ENCODE data around the gene RPL35. TPM values are rescaled to one million over a fixed set of nuclear protein-coding genes. Genes with fewer than 3 reads are reported as not detected.
A peak's percentile ranks its signal among the peaks of the same experiment; 100 is the strongest.

RPL35 gene
- total RNA-seq, 2 donors from 2014 or later, result 1,912 to 2,066 TPM

DNA sequence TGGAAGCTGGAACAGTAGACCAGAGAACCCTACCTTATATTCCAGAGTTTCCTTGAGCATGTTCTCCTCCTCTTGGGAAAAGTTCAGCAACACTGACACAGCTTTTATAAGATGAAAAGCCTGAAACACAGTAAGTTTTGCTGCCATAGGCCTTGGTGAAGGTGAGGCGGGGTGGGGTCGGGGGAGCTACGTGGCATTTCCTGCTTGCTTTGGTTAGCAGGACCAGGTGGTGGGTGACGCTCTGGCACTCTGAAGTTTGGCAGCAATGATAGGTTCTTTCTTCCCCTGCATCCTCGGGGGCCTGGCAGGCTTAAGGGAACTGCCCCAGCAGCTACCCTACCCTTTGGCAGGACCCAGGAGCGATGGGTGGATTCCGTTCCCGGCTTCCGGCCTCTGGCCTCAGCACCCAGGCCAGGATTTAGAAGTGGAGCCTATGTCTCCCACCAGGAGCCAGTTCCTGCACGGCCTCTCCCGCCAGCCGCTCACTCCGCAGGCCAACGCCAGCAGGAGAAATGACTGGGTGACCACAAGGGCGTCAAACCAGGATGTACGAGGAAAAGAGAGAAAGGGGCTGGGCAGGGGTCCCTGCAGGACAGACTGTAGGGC is 19.5 kb upstream of the RPL35 start:
- peak overlapping the region in 1 of 2 donors; percentile 55 for H3K27ac Mint-ChIP-seq
- ATAC-seq, result no peak
- DNase-seq (ENCODE audit: low spot score in 2 of 2), result no peak
- H3K9me3 Mint-ChIP-seq, result no peaks in the 10 kb centered on the region
- H3K36me3 Mint-ChIP-seq, result peaks cover 6 to 8% of the 10 kb centered on the region in 2 donors

DNA sequence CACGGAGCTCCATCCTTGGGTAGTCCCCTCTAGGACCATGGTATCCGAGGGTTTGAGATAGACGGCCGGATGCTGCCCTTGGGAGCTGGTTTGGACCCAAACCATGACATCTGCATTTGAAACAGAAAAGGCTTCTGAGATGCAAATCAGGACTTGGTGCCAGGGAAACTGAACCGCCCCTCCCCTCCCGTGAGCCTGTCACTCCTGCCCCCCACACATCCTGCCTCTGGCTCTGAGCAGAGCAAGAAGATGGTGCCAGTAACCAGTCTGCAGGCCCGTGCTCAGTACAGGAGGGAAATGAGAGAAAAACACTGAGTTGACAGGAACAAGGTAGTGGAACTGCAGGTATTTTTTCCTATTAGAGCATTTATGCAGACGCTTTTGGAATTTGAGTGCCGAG is 18.7 kb upstream of the RPL35 start:
- H3K36me3 Mint-ChIP-seq, result peaks cover 1 to 7% of the 10 kb centered on the region in 2 donors
- no peaks in the 10 kb centered on the region for H3K9me3 Mint-ChIP-seq
- peak in 1 of 2 donors; percentile 19 for ATAC-seq
- no peak overlapping the region for H3K27ac Mint-ChIP-seq
- no peak for DNase-seq (ENCODE audit: low spot score in 2 of 2)

DNA sequence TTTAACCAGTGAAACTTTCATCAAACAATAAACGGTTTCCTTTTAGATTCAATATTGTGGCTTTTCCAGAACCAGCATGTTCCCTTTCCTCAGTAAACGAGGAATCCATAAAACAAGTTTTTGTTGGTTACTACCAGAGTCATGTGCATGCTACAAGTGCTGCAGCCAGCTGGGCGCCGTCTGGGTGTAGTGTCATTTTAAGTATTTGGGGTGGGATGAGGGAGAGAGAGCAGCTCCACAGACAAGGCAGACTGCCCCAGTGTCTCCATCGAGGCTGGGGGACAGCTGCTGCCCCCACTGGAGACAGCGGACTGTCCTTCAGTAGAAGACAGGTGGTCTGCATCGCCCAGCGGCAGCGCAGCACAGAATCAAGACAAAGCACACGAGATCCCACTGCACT is 17.5 kb upstream of the RPL35 start:
- Mint-ChIP-seq H3K9me3 (no peaks in the 10 kb centered on the region), H3K27ac (peak overlapping the region in 1 of 2 donors; percentile 26), H3K36me3 (peaks cover 10 to 18% of the 10 kb centered on the region in 2 donors)
- no peak for DNase-seq (ENCODE audit: low spot score in 2 of 2)
- no peak for ATAC-seq

DNA sequence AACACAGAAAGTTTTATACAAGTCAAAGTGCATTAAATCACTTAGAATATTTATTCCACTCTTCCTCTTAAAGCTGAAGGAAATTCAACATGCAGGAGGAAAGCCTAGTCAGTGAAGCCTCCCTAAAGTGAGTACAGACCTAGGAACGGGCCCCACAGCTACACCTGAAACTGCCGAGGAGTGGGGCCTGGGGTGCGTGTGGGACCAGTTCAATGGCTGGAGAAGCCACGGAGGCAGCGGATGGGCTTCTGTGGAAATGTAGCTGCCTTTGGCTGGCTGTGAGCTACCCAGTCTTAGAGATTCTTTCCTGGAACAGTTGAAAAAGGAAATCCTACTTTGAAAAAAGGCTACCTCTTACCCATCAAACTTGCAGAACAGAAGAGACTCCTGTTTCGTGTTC is 16.8 kb upstream of the RPL35 start:
- H3K36me3 Mint-ChIP-seq, result peaks cover 12 to 20% of the 10 kb centered on the region in 2 donors
- ATAC-seq, result no peak

GRCh38 chr9:124878021-124878420 is 16.3 kb upstream of the RPL35 start:
- Mint-ChIP-seq H3K27ac (peak overlapping the region in 1 of 2 donors; percentile 86), H3K9me3 (no peaks in the 10 kb centered on the region), H3K36me3 (peaks cover 17 to 25% of the 10 kb centered on the region in 2 donors)
- no peak for ATAC-seq
- DNase-seq (ENCODE audit: low spot score in 2 of 2), result no peak

More for the DNA sequence above, 16.8 kb upstream of the RPL35 start:
- Mint-ChIP-seq H3K27ac (peak overlapping the region in 1 of 2 donors; percentile 86), H3K9me3 (no peaks in the 10 kb centered on the region)
- no peak for DNase-seq (ENCODE audit: low spot score in 2 of 2)

- ATAC-seq (no peak), DNase-seq (ENCODE audit: low spot score in 2 of 2) (no peak)
- no peaks in the 10 kb centered on the region for H3K9me3 Mint-ChIP-seq
- H3K27ac Mint-ChIP-seq, result peak overlapping the region in 1 of 2 donors; percentile 97
- H3K36me3 Mint-ChIP-seq, result peaks cover 21 to 33% of the 10 kb centered on the region in 2 donors
Observed at GRCh38 chr9:124877021-124877782, 15.4 kb upstream of the RPL35 start.

DNA sequence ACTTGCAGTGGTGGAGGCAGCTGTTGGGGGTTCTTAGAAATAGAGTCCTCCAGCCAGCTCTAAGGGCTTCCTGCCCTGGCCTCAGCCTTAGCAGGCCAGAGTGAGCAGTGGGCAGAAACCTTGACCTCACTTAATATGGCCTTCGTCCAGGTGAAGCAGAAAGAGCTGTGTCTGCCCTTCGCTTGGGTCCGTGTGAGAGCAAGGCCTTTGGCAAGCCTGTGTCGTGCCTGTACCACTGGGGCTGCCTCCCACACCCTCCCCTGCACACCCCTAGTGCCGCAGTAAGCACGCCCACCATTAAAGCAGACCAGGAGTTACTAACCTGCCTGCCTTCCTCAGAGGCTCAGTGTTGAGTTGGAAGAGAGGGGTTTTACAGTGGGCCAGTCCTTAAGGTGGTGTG is 13.7 kb upstream of the RPL35 start:
- no peak for DNase-seq (ENCODE audit: low spot score in 2 of 2)
- peaks cover 36 to 50% of the 10 kb centered on the region in 2 donors for H3K36me3 Mint-ChIP-seq
- H3K9me3 Mint-ChIP-seq, result no peaks in the 10 kb centered on the region
- peak overlapping the region in 1 of 2 donors; percentile 72 for H3K27ac Mint-ChIP-seq
- ATAC-seq, result no peak

DNA sequence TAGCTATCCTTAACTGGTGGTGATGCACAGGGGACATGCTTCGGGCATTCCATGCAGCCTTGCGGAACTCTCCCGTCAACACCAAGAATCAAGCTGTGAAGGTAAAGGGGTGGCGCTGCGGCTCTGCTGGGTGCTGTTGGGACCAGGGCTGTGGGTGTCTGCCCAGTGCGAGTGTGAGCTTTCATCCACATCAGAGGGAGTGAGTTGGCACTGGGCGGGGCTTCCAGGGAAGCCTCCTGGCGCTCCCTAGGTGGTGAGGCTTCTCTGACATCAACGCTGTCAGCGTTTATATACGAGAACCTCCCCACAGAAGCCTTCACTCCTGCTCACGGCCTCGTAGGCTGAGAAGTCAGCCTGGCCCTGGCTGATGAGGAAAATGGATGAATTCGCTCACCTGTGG is 11.9 kb upstream of the RPL35 start:
- Mint-ChIP-seq H3K27ac (peak overlapping the region; percentile 44 to 96), H3K9me3 (no peaks in the 10 kb centered on the region), H3K36me3 (peaks cover 45 to 60% of the 10 kb centered on the region in 2 donors)
- no peak for ATAC-seq
- no peak for DNase-seq (ENCODE audit: low spot score in 2 of 2)

GRCh38 chr9:124871156-124871561 is 9.4 kb upstream of the RPL35 start:
- no peak for ATAC-seq
- H3K36me3 Mint-ChIP-seq, result peaks cover 50 to 65% of the 10 kb centered on the region in 2 donors
- no peaks in the 10 kb centered on the region for H3K9me3 Mint-ChIP-seq
- DNase-seq (ENCODE audit: low spot score in 2 of 2), result no peak
- peak overlapping the region; percentile 98 to 99 for H3K27ac Mint-ChIP-seq

GRCh38 chr9:124870723-124871122 is 9.0 kb upstream of the RPL35 start:
- H3K9me3 Mint-ChIP-seq, result no peaks in the 10 kb centered on the region
- peak overlapping the region; percentile 98 to 99 for H3K27ac Mint-ChIP-seq
- ATAC-seq (no peak), DNase-seq (ENCODE audit: low spot score in 2 of 2) (peak in 1 of 2 donors; percentile 22)
- H3K36me3 Mint-ChIP-seq, result peaks cover 50 to 65% of the 10 kb centered on the region in 2 donors

GRCh38 chr9:124869986-124870560 is 8.3 kb upstream of the RPL35 start:
- DNase-seq (ENCODE audit: low spot score in 2 of 2) (peak; percentile 86 to 93), ATAC-seq (peak; percentile 67 to 75)
- Mint-ChIP-seq H3K36me3 (peaks cover 45 to 60% of the 10 kb centered on the region in 2 donors), H3K27ac (peak overlapping the region; percentile 98 to 99), H3K9me3 (no peaks in the 10 kb centered on the region)

DNA sequence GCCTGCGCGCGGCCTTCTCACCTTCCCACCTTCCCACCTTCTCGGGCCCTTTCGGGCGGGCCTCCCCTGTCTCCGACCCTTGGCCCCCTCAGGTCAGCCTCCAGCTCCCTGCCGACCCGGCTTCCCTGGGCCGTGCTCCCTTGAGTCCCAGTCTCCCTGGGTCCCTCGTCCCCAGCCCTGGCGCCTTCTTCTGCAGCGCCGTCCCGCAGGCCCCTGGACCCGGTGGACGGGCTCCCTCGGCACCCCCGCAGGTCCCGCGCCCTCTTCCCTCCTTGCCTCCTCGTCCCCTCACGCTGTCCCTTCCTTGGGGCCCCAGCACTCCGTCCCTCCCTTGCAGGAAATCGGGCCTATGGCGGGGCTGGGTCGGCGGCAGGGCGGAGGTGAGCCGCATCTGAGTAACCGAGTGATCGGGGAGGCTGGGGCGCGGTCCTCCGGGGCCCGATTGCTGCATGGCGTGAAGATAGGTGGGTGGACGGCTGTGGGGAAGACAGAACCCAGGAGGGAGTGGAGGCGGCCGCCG is 7.8 kb upstream of the RPL35 start:
- H3K27ac Mint-ChIP-seq, result peak overlapping the region; percentile 98 to 99
- DNase-seq (ENCODE audit: low spot score in 2 of 2) (peak; percentile 14 to 60), ATAC-seq (peak in 1 of 2 donors; percentile 14)
- no peaks in the 10 kb centered on the region for H3K9me3 Mint-ChIP-seq
- peaks cover 40 to 54% of the 10 kb centered on the region in 2 donors for H3K36me3 Mint-ChIP-seq

- ATAC-seq (peak; percentile 74 to 76), DNase-seq (ENCODE audit: low spot score in 2 of 2) (peak; percentile 94)
- no peaks in the 10 kb centered on the region for H3K9me3 Mint-ChIP-seq
- H3K36me3 Mint-ChIP-seq, result peaks cover 40 to 53% of the 10 kb centered on the region in 2 donors
- peak overlapping the region; percentile 98 to 99 for H3K27ac Mint-ChIP-seq
Observed at GRCh38 chr9:124868511-124869465, 7.0 kb upstream of the RPL35 start.

GRCh38 chr9:124863371-124863871 is 1.7 kb upstream of the RPL35 start:
- ATAC-seq (no peak), DNase-seq (ENCODE audit: low spot score in 2 of 2) (no peak)
- no peaks in the 10 kb centered on the region for H3K9me3 Mint-ChIP-seq
- H3K27ac Mint-ChIP-seq, result no peak overlapping the region
- H3K36me3 Mint-ChIP-seq, result peaks cover 38% of the 10 kb centered on the region in 2 donors

GRCh38 chr9:124860582-124861341 is 995 bp downstream of the RPL35 start:
- Mint-ChIP-seq H3K36me3 (peaks cover 37 to 38% of the 10 kb centered on the region in 2 donors), H3K9me3 (no peaks in the 10 kb centered on the region), H3K27ac (peak overlapping the region; percentile 98)
- ATAC-seq (no peak), DNase-seq (ENCODE audit: low spot score in 2 of 2) (no peak)
